ENCODE measurements around the gene CLRN2.

The CLRN2 gene

GRCh38 chr4:17514865-17515264 lies at the start of gene CLRN2:
TSS of gene CLRN2 (plus strand) at chr4:17515165. CDS start at chr4:17515267, 102 bp downstream.
- DNase-seq = no peak

GRCh38 chr4:17468619-17469221 lies 46.2 kb upstream of the CLRN2 start:
- DNase-seq = no peak

- DNase-seq = no peak
Observed at GRCh38 chr4:17469931-17470674, 44.9 kb upstream of the CLRN2 start.

GRCh38 chr4:17475481-17475880 lies 39.5 kb upstream of the CLRN2 start:
- DNase-seq = no peak

- peak; percentile 61 to 64 for DNase-seq
Observed at GRCh38 chr4:17476853-17477252, 38.1 kb upstream of the CLRN2 start.

- no peak for DNase-seq
Observed at GRCh38 chr4:17477774-17478472, 37.0 kb upstream of the CLRN2 start.

- no peak for DNase-seq
Observed at GRCh38 chr4:17480210-17480927, 34.6 kb upstream of the CLRN2 start.

GRCh38 chr4:17480955-17481354 lies 34.0 kb upstream of the CLRN2 start:
- no peak for DNase-seq

GRCh38 chr4:17482716-17483115 lies 32.2 kb upstream of the CLRN2 start:
- DNase-seq = no peak

- no peak for DNase-seq
Observed at GRCh38 chr4:17489123-17489522, 25.8 kb upstream of the CLRN2 start.

GRCh38 chr4:17489721-17490120 lies 25.2 kb upstream of the CLRN2 start:
- no peak for DNase-seq

- no peak for DNase-seq
Observed at GRCh38 chr4:17490575-17491059, 24.3 kb upstream of the CLRN2 start.

GRCh38 chr4:17491196-17491595 lies 23.8 kb upstream of the CLRN2 start:
- no peak for DNase-seq

- no peak for DNase-seq
Observed at GRCh38 chr4:17492058-17492741, 22.8 kb upstream of the CLRN2 start.

- DNase-seq = no peak
Observed at GRCh38 chr4:17492876-17493275, 22.1 kb upstream of the CLRN2 start.

GRCh38 chr4:17493619-17494018 lies 21.3 kb upstream of the CLRN2 start:
- DNase-seq = no peak

- DNase-seq = no peak
Observed at GRCh38 chr4:17494258-17495190, 20.4 kb upstream of the CLRN2 start.

GRCh38 chr4:17497890-17498523 lies 17.0 kb upstream of the CLRN2 start:
- DNase-seq = no peak

- DNase-seq = no peak
Observed at GRCh38 chr4:17500574-17500973, 14.4 kb upstream of the CLRN2 start.

GRCh38 chr4:17502756-17503155 lies 12.2 kb upstream of the CLRN2 start:
- no peak for DNase-seq

GRCh38 chr4:17504081-17504480 lies 10.9 kb upstream of the CLRN2 start:
- DNase-seq = no peak
